Measurements from ENCODE around the gene THOC7. TPM values are rescaled to one million over a fixed set of nuclear protein-coding genes. Genes with fewer than 3 reads are reported as not detected.

Gene THOC7
- total RNA-seq, 1 experiment from 2014 or later, result 67.3 TPM

DNA sequence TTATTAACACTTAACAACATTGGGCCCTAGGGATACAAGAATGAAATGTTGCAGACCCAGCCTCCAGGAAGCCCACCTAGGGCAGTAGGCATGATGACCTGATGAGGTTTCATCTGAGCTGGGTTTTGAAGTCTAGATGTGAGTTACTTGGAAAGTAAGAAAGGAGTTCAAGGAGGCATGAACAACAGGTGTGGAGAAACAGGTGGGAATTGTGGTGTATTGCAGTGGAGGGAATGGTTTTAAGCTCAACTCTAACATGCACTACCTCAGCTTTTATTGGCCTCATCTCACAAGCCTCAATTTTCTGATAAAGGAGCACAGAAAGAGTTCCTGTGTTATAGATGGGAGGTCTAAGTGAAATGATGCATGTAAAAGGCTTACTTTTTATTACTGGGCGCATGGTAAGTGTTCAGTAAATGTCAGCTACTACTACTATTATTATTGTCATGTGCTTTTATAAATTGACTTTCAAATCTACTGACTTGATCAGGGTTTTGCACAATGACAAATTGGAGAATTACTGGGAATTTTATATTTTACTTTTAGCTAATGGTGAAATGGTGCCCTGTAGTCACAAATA is 29.3 kb upstream of the THOC7 start:
- DNase-seq (ENCODE audit: low read depth, low spot score) (no peak), ATAC-seq (no peak)
- Histone ChIP-seq H3K27ac (ENCODE audit: low read depth, low read length) (no peak overlapping the region), H3K4me3 (replicated peaks in 1 of 2; ENCODE audit: low read depth in 1 of 2, low read length in 2 of 2) (no peak overlapping the region), H3K9me3 (ENCODE audit: control insufficient read depth in 1 of 2, insufficient read depth in 1 of 2, low read depth in 1 of 2, low read length in 2 of 2) (no peaks in the 10 kb centered on the region), H3K9ac (ENCODE audit: low read length) (no peak overlapping the region), H3K4me2 (ENCODE audit: low read length) (no peak overlapping the region), H3K9me2 (ENCODE audit: insufficient read depth) (no peaks in the 10 kb centered on the region), H3K36me3 (ENCODE audit: control insufficient read depth in 1 of 2, insufficient read depth in 2 of 2, low read length in 2 of 2) (no peaks in the 10 kb centered on the region; a peak in 1 of 4 replicates), H4K20me1 (ENCODE audit: insufficient read depth) (no peaks in the 10 kb centered on the region), H3K79me2 (ENCODE audit: insufficient read depth, low read length) (peaks cover 3% of the 10 kb centered on the region), H3K4me1 (ENCODE audit: control insufficient read depth in 1 of 2, insufficient read depth in 2 of 2, low read length in 2 of 2) (no peaks in the 10 kb centered on the region), H2AFZ (ENCODE audit: low read depth, low read length, poor library complexity, severe bottlenecking) (no peak overlapping the region), H3K27me3 (ENCODE audit: insufficient read depth, low read length) (no peaks in the 10 kb centered on the region)
- CTCF ChIA-PET, result no interaction called here
- TF ChIP-seq POLR2A (IDR thresholded peaks at IDR 0.05; ENCODE audit: borderline replicate concordance, extremely low read depth, insufficient read depth, insufficient read length), result no peak
- TF ChIP-seq YY1 (IDR thresholded peaks at IDR 0.05; ENCODE audit: extremely low read depth, insufficient replicate concordance, low read depth, low read length), result no peak
- TF ChIP-seq EZH2phosphoT487 (IDR thresholded peaks at IDR 0.05; ENCODE audit: borderline replicate concordance), result no peak
- TF ChIP-seq ZFX (IDR thresholded peaks at IDR 0.05), result no peak
- no peak for TF ChIP-seq JUND (IDR thresholded peaks at IDR 0.05)
- TF ChIP-seq, protein P1, sequence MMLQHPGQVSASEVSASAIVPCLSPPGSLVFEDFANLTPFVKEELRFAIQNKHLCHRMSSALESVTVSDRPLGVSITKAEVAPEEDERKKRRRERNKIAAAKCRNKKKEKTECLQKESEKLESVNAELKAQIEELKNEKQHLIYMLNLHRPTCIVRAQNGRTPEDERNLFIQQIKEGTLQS (IDR thresholded peaks at IDR 0.05), result no peak
- TF ChIP-seq EZH2 (IDR thresholded peaks at IDR 0.05), result no peak
- no peak for TF ChIP-seq SRF (IDR thresholded peaks at IDR 0.05; ENCODE audit: low read depth)
- TF ChIP-seq, protein P2, sequence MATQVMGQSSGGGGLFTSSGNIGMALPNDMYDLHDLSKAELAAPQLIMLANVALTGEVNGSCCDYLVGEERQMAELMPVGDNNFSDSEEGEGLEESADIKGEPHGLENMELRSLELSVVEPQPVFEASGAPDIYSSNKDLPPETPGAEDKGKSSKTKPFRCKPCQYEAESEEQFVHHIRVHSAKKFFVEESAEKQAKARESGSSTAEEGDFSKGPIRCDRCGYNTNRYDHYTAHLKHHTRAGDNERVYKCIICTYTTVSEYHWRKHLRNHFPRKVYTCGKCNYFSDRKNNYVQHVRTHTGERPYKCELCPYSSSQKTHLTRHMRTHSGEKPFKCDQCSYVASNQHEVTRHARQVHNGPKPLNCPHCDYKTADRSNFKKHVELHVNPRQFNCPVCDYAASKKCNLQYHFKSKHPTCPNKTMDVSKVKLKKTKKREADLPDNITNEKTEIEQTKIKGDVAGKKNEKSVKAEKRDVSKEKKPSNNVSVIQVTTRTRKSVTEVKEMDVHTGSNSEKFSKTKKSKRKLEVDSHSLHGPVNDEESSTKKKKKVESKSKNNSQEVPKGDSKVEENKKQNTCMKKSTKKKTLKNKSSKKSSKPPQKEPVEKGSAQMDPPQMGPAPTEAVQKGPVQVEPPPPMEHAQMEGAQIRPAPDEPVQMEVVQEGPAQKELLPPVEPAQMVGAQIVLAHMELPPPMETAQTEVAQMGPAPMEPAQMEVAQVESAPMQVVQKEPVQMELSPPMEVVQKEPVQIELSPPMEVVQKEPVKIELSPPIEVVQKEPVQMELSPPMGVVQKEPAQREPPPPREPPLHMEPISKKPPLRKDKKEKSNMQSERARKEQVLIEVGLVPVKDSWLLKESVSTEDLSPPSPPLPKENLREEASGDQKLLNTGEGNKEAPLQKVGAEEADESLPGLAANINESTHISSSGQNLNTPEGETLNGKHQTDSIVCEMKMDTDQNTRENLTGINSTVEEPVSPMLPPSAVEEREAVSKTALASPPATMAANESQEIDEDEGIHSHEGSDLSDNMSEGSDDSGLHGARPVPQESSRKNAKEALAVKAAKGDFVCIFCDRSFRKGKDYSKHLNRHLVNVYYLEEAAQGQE (IDR thresholded peaks at IDR 0.05; ENCODE audit: low read depth), result no peak
- TF ChIP-seq ELF1 (IDR thresholded peaks at IDR 0.05; ENCODE audit: borderline replicate concordance, low read depth), result no peak
- TF ChIP-seq, protein P3, sequence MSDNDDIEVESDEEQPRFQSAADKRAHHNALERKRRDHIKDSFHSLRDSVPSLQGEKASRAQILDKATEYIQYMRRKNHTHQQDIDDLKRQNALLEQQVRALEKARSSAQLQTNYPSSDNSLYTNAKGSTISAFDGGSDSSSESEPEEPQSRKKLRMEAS (IDR thresholded peaks at IDR 0.05), result no peak
- no peak for TF ChIP-seq SP1 (IDR thresholded peaks at IDR 0.05; ENCODE audit: low read depth)
- no peak for TF ChIP-seq CBX3 (IDR thresholded peaks at IDR 0.05; ENCODE audit: low read depth)
- TF ChIP-seq EGR1 (IDR thresholded peaks at IDR 0.05; ENCODE audit: low read depth), result no peak
- TF ChIP-seq CEBPB (IDR thresholded peaks at IDR 0.05; ENCODE audit: low read depth), result no peak
- no peak for TF ChIP-seq POLR2AphosphoS5 (IDR thresholded peaks at IDR 0.05; ENCODE audit: low read depth, low read length)
- TF ChIP-seq, protein P4, sequence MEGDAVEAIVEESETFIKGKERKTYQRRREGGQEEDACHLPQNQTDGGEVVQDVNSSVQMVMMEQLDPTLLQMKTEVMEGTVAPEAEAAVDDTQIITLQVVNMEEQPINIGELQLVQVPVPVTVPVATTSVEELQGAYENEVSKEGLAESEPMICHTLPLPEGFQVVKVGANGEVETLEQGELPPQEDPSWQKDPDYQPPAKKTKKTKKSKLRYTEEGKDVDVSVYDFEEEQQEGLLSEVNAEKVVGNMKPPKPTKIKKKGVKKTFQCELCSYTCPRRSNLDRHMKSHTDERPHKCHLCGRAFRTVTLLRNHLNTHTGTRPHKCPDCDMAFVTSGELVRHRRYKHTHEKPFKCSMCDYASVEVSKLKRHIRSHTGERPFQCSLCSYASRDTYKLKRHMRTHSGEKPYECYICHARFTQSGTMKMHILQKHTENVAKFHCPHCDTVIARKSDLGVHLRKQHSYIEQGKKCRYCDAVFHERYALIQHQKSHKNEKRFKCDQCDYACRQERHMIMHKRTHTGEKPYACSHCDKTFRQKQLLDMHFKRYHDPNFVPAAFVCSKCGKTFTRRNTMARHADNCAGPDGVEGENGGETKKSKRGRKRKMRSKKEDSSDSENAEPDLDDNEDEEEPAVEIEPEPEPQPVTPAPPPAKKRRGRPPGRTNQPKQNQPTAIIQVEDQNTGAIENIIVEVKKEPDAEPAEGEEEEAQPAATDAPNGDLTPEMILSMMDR (IDR thresholded peaks at IDR 0.05 in 2 of 3, conservative IDR thresholded peaks at IDR 0.05 in 1 of 3; ENCODE audit: borderline replicate concordance in 1 of 3, insufficient read depth in 1 of 3, low read depth in 2 of 3, low read length in 2 of 3), result no peak
- TF ChIP-seq, protein P5, sequence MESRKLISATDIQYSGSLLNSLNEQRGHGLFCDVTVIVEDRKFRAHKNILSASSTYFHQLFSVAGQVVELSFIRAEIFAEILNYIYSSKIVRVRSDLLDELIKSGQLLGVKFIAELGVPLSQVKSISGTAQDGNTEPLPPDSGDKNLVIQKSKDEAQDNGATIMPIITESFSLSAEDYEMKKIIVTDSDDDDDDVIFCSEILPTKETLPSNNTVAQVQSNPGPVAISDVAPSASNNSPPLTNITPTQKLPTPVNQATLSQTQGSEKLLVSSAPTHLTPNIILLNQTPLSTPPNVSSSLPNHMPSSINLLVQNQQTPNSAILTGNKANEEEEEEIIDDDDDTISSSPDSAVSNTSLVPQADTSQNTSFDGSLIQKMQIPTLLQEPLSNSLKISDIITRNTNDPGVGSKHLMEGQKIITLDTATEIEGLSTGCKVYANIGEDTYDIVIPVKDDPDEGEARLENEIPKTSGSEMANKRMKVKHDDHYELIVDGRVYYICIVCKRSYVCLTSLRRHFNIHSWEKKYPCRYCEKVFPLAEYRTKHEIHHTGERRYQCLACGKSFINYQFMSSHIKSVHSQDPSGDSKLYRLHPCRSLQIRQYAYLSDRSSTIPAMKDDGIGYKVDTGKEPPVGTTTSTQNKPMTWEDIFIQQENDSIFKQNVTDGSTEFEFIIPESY (IDR thresholded peaks at IDR 0.05; ENCODE audit: extremely low read depth, insufficient replicate concordance, low read length), result no peak
- no TSS peak for BruUV-seq (replicated peaks)
- RAD21 ChIA-PET (ENCODE audit: low non-redundant PET in 1 of 2, low total read pairs in 2 of 2, uncharacterized antibody in 2 of 2, unreplicated experiment in 2 of 2), result no interaction called here
- POLR2A ChIA-PET, result no interaction called here
- intact Hi-C loops (cut with micrococcal nuclease), result no loop called here

Data from HCT116 (cell line).